GM12892 (cell line): ENCODE results near the gene HS3ST5.
"Not testable (repeated sequence)": the region's sequence is repeated elsewhere in the genome, so short reads cannot be mapped to it uniquely, and the experiment has no call there.

Experiments
- POLR2A ChIP-seq: IDR thresholded peaks from 2 replicates; pipeline ENCODE4 v1.6.1; 2011; ENCODE audit warnings: low read depth, low read length, control low read depth
- POLR2AphosphoS5 ChIP-seq: IDR thresholded peaks from 2 replicates; pipeline ENCODE4 v1.6.1; 2011; ENCODE audit warnings: low read depth, low read length, control low read depth
- TAF1 ChIP-seq: IDR thresholded peaks from 2 replicates; pipeline ENCODE4 v1.6.1; 2011; ENCODE audit warnings: low read depth, mild to moderate bottlenecking, control low read depth, low read length, borderline replicate concordance

DNA sequence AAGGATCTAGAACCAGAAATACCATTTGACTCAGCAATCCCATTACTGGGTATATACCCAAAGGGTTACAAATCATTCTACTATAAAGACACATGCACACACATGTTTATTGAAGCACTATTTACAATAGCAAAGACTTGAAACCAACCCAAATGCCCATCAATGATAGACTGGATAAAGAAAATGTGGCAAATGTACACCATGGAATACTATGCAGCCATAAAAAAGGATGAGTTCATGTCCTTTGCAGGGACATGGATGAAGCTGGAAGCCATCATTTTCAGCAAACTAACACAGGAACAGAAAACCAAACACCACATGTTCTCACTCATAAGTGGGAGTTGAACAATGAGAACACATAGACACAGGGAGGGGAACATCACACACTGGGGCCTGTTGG lies 193.6 kb downstream of the HS3ST5 start:
- not testable (repeated sequence) for TF ChIP-seq POLR2AphosphoS5, TAF1, POLR2A
